Measurements from ENCODE around the gene ZNF778. TPM values are rescaled to one million over a fixed set of nuclear protein-coding genes. Genes with fewer than 3 reads are reported as not detected.
"Not testable (repeated sequence)": the region's sequence is repeated elsewhere in the genome, so short reads cannot be mapped to it uniquely, and the experiment has no call there.

The ZNF778 gene
- polyA plus RNA-seq, 3 donors from 2014 or later: 4.0 to 5.0 (median 5.0) TPM

GRCh38 chr16:89175280-89176146, 42.0 kb upstream of the ZNF778 start:
- Mint-ChIP-seq H3K9me3 (no peaks in the 10 kb centered on the region), H3K36me3 (no peaks in the 10 kb centered on the region), H3K27me3 (ENCODE audit: low read depth in 3 of 3) (no peaks in the 10 kb centered on the region), H3K4me1 (peaks cover 6% of the 10 kb centered on the region in 2 donors), H3K4me3 (no peak overlapping the region), H3K27ac (no peak overlapping the region)
- DNase-seq: no peak

DNA sequence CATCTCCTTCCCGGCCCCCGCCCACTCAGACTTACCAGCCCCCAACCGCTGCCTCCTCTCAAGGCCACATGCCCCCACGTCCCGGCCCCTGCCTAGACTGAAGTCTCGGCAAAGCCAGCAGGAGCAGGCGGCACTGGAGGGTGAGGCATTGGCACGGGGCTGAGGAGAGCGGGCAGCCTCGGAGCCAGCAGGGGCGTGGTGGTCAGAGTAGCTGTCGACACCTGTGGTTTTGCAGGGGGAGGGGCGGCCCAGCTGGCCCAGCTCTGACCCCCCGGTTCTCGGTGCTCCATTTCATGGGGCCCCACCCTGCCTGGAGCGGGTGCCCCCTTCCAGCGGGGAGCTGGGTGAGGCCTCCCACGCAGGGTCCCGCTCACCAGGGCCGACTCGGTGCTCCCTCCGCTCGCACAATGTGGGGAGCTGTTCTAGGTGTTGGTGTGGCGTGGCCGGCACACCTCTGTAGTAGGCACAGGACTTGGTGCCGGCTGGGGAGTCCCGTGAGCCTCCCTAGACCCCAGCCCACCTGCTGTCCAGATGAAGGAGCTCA, 41.3 kb upstream of the ZNF778 start:
- DNase-seq: no peak
- no peak overlapping the region for H3K4me3 Mint-ChIP-seq
- H3K9me3 Mint-ChIP-seq: no peaks in the 10 kb centered on the region
- peaks cover 0 to 1% of the 10 kb centered on the region in 2 donors for H3K4me1 Mint-ChIP-seq
- no peaks in the 10 kb centered on the region for H3K36me3 Mint-ChIP-seq
- no peak overlapping the region for H3K27ac Mint-ChIP-seq
- no peaks in the 10 kb centered on the region for H3K27me3 Mint-ChIP-seq (ENCODE audit: low read depth in 3 of 3)

- Mint-ChIP-seq H3K4me1 (peaks cover 0 to 1% of the 10 kb centered on the region in 2 donors), H3K27me3 (ENCODE audit: low read depth in 3 of 3) (no peaks in the 10 kb centered on the region), H3K27ac (no peak overlapping the region), H3K9me3 (no peaks in the 10 kb centered on the region), H3K36me3 (no peaks in the 10 kb centered on the region), H3K4me3 (no peak overlapping the region)
- DNase-seq: no peak
Measured at GRCh38 chr16:89176717-89177116, 40.8 kb upstream of the ZNF778 start.

GRCh38 chr16:89177501-89177900, 40.0 kb upstream of the ZNF778 start:
- DNase-seq: no peak
- Mint-ChIP-seq H3K27ac (no peak overlapping the region), H3K4me3 (no peak overlapping the region), H3K4me1 (peaks cover 0 to 1% of the 10 kb centered on the region in 2 donors), H3K27me3 (ENCODE audit: low read depth in 3 of 3) (no peaks in the 10 kb centered on the region), H3K36me3 (no peaks in the 10 kb centered on the region), H3K9me3 (no peaks in the 10 kb centered on the region)

DNA sequence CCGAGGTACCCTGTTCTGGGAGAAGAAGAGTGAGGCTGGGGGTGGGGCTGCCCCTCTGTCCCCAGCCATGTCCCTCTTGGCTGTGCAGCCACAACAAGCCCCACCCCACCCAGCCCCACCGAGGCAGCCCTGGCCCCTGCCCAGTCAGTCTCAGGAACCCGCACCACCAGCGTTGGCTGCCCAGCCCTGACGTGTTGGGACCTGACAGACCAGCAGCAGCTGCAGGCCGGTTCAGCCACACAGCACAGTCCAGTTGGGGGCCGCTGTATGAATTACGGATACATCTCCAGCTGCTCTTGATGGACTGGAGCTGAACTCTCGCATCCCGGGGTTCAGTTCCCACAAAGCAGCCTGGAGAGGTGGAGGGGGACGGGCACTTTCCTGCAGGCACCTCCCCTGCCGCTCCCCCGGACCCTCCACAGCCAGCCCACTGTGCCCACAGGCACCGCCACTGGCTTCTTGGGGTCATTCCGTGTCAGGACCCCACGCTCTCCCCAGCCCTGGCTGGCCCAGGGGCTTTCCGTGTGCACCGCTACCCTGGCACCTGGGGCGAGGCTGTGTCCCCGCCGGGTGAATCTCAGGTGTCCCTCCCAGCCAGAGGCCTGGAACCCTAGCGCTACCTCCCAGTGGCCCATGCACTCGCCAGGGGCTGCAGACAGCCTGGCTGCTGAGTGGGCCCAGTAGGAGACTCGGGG, 38.9 kb upstream of the ZNF778 start:
- Mint-ChIP-seq H3K4me1 (peaks cover 0 to 1% of the 10 kb centered on the region in 2 donors), H3K27me3 (ENCODE audit: low read depth in 3 of 3) (no peaks in the 10 kb centered on the region), H3K9me3 (no peaks in the 10 kb centered on the region), H3K36me3 (no peaks in the 10 kb centered on the region), H3K27ac (no peak overlapping the region), H3K4me3 (no peak overlapping the region)
- DNase-seq: no peak

GRCh38 chr16:89179148-89179484, 38.4 kb upstream of the ZNF778 start:
- Mint-ChIP-seq H3K4me1 (peaks cover 0 to 1% of the 10 kb centered on the region in 2 donors), H3K27ac (no peak overlapping the region), H3K9me3 (no peaks in the 10 kb centered on the region), H3K36me3 (no peaks in the 10 kb centered on the region), H3K4me3 (no peak overlapping the region), H3K27me3 (ENCODE audit: low read depth in 3 of 3) (peaks cover 0 to 5% (median 0%) of the 10 kb centered on the region in 3 donors)
- DNase-seq: no peak

- Mint-ChIP-seq H3K4me3 (no peak overlapping the region), H3K27me3 (ENCODE audit: low read depth in 3 of 3) (peaks cover under 1 to 11% (median 6%) of the 10 kb centered on the region in 3 donors), H3K36me3 (no peaks in the 10 kb centered on the region), H3K9me3 (no peaks in the 10 kb centered on the region), H3K27ac (no peak overlapping the region), H3K4me1 (no peaks in the 10 kb centered on the region)
- DNase-seq: no peak
Measured at GRCh38 chr16:89179656-89180315, 37.7 kb upstream of the ZNF778 start.

DNA sequence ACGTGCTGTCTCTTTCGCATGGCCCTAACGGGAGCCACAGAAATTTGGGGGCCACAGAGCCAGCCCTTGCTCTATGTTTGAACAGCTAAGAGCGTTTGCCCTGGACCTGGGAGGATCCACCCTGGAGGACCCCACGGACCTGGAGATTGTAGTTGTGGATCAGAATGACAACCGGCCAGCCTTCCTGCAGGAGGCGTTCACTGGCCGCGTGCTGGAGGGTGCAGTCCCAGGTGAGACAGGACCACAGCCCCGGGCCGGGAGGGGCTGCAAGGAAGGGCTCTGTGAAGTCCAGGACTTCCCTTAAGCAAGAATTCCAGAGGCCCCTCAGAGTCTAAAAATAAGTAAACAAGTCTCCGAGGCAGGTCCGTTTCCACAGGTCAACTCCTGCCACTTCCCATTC, 34.0 kb upstream of the ZNF778 start:
- H3K27me3 Mint-ChIP-seq (ENCODE audit: low read depth in 3 of 3): peaks cover 13 to 26% (median 22%) of the 10 kb centered on the region in 3 donors
- H3K4me1 Mint-ChIP-seq: no peaks in the 10 kb centered on the region
- no peaks in the 10 kb centered on the region for H3K9me3 Mint-ChIP-seq
- H3K4me3 Mint-ChIP-seq: no peak overlapping the region
- DNase-seq: no peak
- no peaks in the 10 kb centered on the region for H3K36me3 Mint-ChIP-seq
- no peak overlapping the region for H3K27ac Mint-ChIP-seq

GRCh38 chr16:89183975-89184676, 33.4 kb upstream of the ZNF778 start:
- DNase-seq: no peak
- H3K27me3 Mint-ChIP-seq (ENCODE audit: low read depth in 3 of 3): peaks cover 16 to 28% (median 22%) of the 10 kb centered on the region in 3 donors
- H3K4me3 Mint-ChIP-seq: peak overlapping the region in 1 of 5 donors; percentile 25
- no peaks in the 10 kb centered on the region for H3K36me3 Mint-ChIP-seq
- no peaks in the 10 kb centered on the region for H3K4me1 Mint-ChIP-seq
- H3K9me3 Mint-ChIP-seq: no peaks in the 10 kb centered on the region
- H3K27ac Mint-ChIP-seq: peak overlapping the region in 1 of 6 donors; percentile 1

DNA sequence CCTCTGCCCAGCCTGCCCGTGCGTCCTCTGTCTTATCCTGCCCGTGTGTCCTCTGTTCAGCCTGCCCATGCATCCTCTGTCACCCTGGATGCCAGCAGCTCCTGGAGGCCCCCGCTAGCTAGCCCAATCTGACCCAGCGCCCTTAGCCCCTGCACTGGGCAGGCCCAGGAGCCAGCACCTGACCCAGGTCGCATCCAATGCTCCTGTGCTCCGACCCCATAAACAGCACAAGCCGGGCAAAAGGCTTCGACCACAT, 32.9 kb upstream of the ZNF778 start:
- Mint-ChIP-seq H3K27me3 (ENCODE audit: low read depth in 3 of 3) (peaks cover 18 to 28% (median 24%) of the 10 kb centered on the region in 3 donors), H3K9me3 (no peaks in the 10 kb centered on the region), H3K36me3 (no peaks in the 10 kb centered on the region), H3K4me1 (no peaks in the 10 kb centered on the region), H3K27ac (peak overlapping the region in 1 of 6 donors; percentile 1), H3K4me3 (no peak overlapping the region)
- DNase-seq: no peak

- Mint-ChIP-seq H3K27me3 (ENCODE audit: low read depth in 3 of 3) (peaks cover 19 to 28% (median 26%) of the 10 kb centered on the region in 3 donors), H3K4me1 (no peaks in the 10 kb centered on the region), H3K4me3 (no peak overlapping the region), H3K36me3 (no peaks in the 10 kb centered on the region), H3K27ac (peak overlapping the region in 1 of 6 donors; percentile 24), H3K9me3 (no peaks in the 10 kb centered on the region)
- DNase-seq: peak in 2 of 3 donors; percentile 51 to 62
Measured at GRCh38 chr16:89184933-89185794, 32.3 kb upstream of the ZNF778 start.

- not testable (repeated sequence) for H3K4me1 Mint-ChIP-seq, DNase-seq, H3K4me3 Mint-ChIP-seq, H3K9me3 Mint-ChIP-seq, H3K36me3 Mint-ChIP-seq
- Mint-ChIP-seq H3K27ac (peak overlapping the region in 1 of 6 donors; percentile 24), H3K27me3 (ENCODE audit: low read depth in 3 of 3) (peaks cover 19 to 28% (median 26%) of the 10 kb centered on the region in 3 donors)
Measured at GRCh38 chr16:89185887-89186592, 31.5 kb upstream of the ZNF778 start.

Measured in immature natural killer cell (primary cell).